ENCODE results near the gene TMEM72. TPM values are rescaled to one million over a fixed set of nuclear protein-coding genes. Genes with fewer than 3 reads are reported as not detected.

The TMEM72 gene
- total RNA-seq, 1 experiment from 2014 or later = not detected

- Mint-ChIP-seq H3K27ac (peak overlapping the region; percentile 16 to 77 (median 57); a peak in 5 of 7 replicates), H3K4me1 (peaks cover 71 to 72% of the 10 kb centered on the region in 2 experiments), H3K4me3 (peak overlapping the region in 1 of 2 experiments; percentile 14; a peak in 1 of 5 replicates), H3K9me3 (no peaks in the 10 kb centered on the region; a peak in 1 of 5 replicates), H3K36me3 (ENCODE audit: insufficient read depth in 1 of 3, low read depth in 3 of 3) (peaks cover 0 to 4% (median 2%) of the 10 kb centered on the region in 3 experiments; a peak in 2 of 7 replicates), H3K27me3 (ENCODE audit: low read depth) (peaks cover 13% of the 10 kb centered on the region)
- H3K9me3 ChIP-seq (ENCODE audit: control insufficient read depth, low read depth, low read length) = no peaks in the 10 kb centered on the region
- H3K23me2 ChIP-seq (ENCODE audit: insufficient read length, low read depth, low read length, poor library complexity, severe bottlenecking) = peaks cover 5% of the 10 kb centered on the region
- no peak overlapping the region for H2BK5ac ChIP-seq (ENCODE audit: insufficient read length, low read length)
- no peak overlapping the region for H2AK5ac ChIP-seq (ENCODE audit: insufficient read length, low read length)
- no peak overlapping the region for H2BK12ac ChIP-seq (ENCODE audit: insufficient read length, low read depth, low read length)
- H3K9ac ChIP-seq (ENCODE audit: extremely low read depth, insufficient read length, low read length) = no peak overlapping the region
- H4K5ac ChIP-seq (ENCODE audit: insufficient read length, low read depth, low read length) = no peak overlapping the region
- no peaks in the 10 kb centered on the region for H3K79me2 ChIP-seq (ENCODE audit: insufficient read depth, low read length)
- no CpG with 5 or more reads among the region's 15 CpGs for WGBS (ENCODE audit: extremely low coverage, insufficient read length, low lambda C conversion rate)
- H3K79me1 ChIP-seq (ENCODE audit: insufficient read depth, low read depth, low read length, poor library complexity, severe bottlenecking) = no peaks in the 10 kb centered on the region
- no peak for TF ChIP-seq CTCF (conservative IDR thresholded peaks at IDR 0.05)
- H2BK20ac ChIP-seq (ENCODE audit: low read depth, low read length, poor library complexity, severe bottlenecking) = no peak overlapping the region
- H3K27me3 ChIP-seq (ENCODE audit: insufficient read depth, low read length) = no peaks in the 10 kb centered on the region
- H3K14ac ChIP-seq (ENCODE audit: insufficient read depth, low read length) = no peak overlapping the region
- DNase-seq = peak; percentile 48
- H4K91ac ChIP-seq (ENCODE audit: insufficient read length, low read depth, low read length) = no peak overlapping the region
- no peak overlapping the region for H3K23ac ChIP-seq (ENCODE audit: insufficient read length, low read depth, low read length)
- H3T11ph ChIP-seq (ENCODE audit: low read length) = no peak overlapping the region
- H4K20me1 ChIP-seq (ENCODE audit: control insufficient read depth, insufficient read depth, insufficient read length) = no peaks in the 10 kb centered on the region
- H3K4ac ChIP-seq (ENCODE audit: low read depth, low read length) = no peak overlapping the region
- no peak overlapping the region for H3K4me2 ChIP-seq (ENCODE audit: insufficient read depth, insufficient read length, low read length)
- no peak overlapping the region for H3K56ac ChIP-seq (ENCODE audit: insufficient read length, low read depth, low read length)
- H3K18ac ChIP-seq (ENCODE audit: insufficient read length, low read depth, low read length) = no peak overlapping the region
- H3K27ac ChIP-seq (ENCODE audit: insufficient read length, low read depth, low read length) = no peak overlapping the region
- no peak overlapping the region for H2BK120ac ChIP-seq (ENCODE audit: low read depth, low read length, poor library complexity, severe bottlenecking)
- H3K4me1 ChIP-seq (ENCODE audit: insufficient read depth, low read length) = peaks cover 25% of the 10 kb centered on the region
- no peak overlapping the region for H2BK15ac ChIP-seq (ENCODE audit: low read depth, low read length)
- H2AFZ ChIP-seq (ENCODE audit: low read length) = no peak overlapping the region
- no peak overlapping the region for H4K8ac ChIP-seq (replicated peaks; ENCODE audit: insufficient read length, low read depth, low read length)
These were observed 52.9 kb downstream of the TMEM72 start for GRCh38 chr10:44963772-44964633.

All from H9 (cell line).